Nephron (organoid): Measurements from ENCODE around the gene ADORA1.

ENCODE experiments used
- H3K27ac Mint-ChIP-seq, 3 experiments: 2 replicates each; pipeline ENCODE4 v1.8.0; 2020; ENCODE audit warnings: mixed read lengths in 3 of 3, mild to moderate bottlenecking in 2 of 3, moderate library complexity in 1 of 3
- H3K27me3 Mint-ChIP-seq: 2 replicates; pipeline ENCODE4 v1.8.0; 2021; ENCODE audit warnings: low read depth, mild to moderate bottlenecking, moderate library complexity, mixed read lengths
- H3K36me3 Mint-ChIP-seq: 2 replicates; pipeline ENCODE4 v1.8.0; 2020; ENCODE audit warnings: low read depth, mixed read lengths
- H3K4me1 Mint-ChIP-seq: 2 replicates; pipeline ENCODE4 v1.8.0; 2020; ENCODE audit warnings: mixed read lengths
- H3K4me3 Mint-ChIP-seq, 3 experiments: 2 replicates each; pipeline ENCODE4 v1.8.0; 2020; ENCODE audit warnings: mild to moderate bottlenecking in 3 of 3, mixed read lengths in 3 of 3, moderate library complexity in 2 of 3
- H3K9me3 Mint-ChIP-seq: 2 replicates; pipeline ENCODE4 v1.8.0; 2020; ENCODE audit warnings: mixed read lengths
- TF ChIP-seq, protein P1 (sequence below), 3 experiments: fragments of 200-600 bp; sonication (generic); IDR thresholded peaks; one replicate each; pipeline ENCODE4 v1.5.0; 2021; ENCODE audit warnings: antibody characterized with exemption in 3 of 3; ENCODE audit not compliant: unreplicated experiment in 3 of 3

Gene ADORA1

GRCh38 chr1:203178083-203178482 lies 50.6 kb downstream of the ADORA1 start:
- Mint-ChIP-seq H3K36me3 (no peaks in the 10 kb centered on the region), H3K4me3 (peak overlapping the region in 2 of 3 experiments; percentile 28 to 72), H3K27ac (peak overlapping the region; percentile 27 to 69 (median 48)), H3K4me1 (peaks cover 52% of the 10 kb centered on the region), H3K27me3 (peaks cover 18% of the 10 kb centered on the region), H3K9me3 (no peaks in the 10 kb centered on the region)
- TF ChIP-seq, protein P1, sequence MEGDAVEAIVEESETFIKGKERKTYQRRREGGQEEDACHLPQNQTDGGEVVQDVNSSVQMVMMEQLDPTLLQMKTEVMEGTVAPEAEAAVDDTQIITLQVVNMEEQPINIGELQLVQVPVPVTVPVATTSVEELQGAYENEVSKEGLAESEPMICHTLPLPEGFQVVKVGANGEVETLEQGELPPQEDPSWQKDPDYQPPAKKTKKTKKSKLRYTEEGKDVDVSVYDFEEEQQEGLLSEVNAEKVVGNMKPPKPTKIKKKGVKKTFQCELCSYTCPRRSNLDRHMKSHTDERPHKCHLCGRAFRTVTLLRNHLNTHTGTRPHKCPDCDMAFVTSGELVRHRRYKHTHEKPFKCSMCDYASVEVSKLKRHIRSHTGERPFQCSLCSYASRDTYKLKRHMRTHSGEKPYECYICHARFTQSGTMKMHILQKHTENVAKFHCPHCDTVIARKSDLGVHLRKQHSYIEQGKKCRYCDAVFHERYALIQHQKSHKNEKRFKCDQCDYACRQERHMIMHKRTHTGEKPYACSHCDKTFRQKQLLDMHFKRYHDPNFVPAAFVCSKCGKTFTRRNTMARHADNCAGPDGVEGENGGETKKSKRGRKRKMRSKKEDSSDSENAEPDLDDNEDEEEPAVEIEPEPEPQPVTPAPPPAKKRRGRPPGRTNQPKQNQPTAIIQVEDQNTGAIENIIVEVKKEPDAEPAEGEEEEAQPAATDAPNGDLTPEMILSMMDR (IDR thresholded peaks at IDR 0.05; ENCODE audit: unreplicated experiment in 3 of 3) = no peak

DNA sequence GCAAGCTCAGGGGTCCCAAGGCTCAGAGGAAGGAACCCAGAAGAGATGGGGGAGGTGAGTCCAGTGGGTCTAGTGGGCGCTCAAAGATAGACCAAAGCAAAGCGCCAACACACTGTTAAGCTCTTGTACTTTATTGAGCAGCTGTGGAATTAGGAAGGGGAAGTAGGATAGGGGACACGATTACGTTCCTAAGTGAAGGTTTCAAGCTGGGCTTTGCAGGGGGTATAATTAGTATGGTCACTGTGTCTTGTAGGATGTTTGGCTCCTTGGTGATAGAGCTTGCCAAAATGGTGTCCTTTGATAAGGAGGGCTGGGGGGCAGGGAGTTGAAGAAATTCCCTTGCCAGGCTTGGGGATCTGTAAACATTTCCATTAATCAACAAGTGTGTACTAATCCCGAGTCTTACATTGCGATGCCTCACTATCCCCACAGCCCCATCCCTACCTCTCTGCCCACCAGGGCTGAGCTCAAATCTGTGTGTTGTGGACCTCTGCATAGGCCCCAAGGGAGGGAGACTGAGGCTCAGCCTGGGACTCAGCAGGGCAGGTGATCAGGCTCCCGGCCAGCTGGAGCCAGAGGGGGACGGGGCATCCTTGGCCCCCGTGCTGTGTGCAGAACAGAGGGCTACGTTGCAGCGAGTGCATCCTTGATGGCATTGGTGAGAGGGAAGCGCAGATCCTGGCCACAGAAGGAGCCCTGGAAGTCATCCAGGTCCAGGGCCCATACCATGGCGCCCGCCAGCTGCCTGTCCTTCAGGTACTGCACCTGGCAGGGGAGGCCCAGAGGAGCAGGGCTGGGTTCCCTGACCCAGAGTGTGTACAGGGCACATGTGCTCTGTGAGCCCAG lies 51.5 kb downstream of the ADORA1 start:
- Mint-ChIP-seq H3K27me3 (peaks cover 11% of the 10 kb centered on the region), H3K4me3 (peak overlapping the region in 2 of 3 experiments; percentile 4 to 53)
- TF ChIP-seq, protein P1 (IDR thresholded peaks at IDR 0.05; ENCODE audit: unreplicated experiment in 3 of 3) = no peak

DNA sequence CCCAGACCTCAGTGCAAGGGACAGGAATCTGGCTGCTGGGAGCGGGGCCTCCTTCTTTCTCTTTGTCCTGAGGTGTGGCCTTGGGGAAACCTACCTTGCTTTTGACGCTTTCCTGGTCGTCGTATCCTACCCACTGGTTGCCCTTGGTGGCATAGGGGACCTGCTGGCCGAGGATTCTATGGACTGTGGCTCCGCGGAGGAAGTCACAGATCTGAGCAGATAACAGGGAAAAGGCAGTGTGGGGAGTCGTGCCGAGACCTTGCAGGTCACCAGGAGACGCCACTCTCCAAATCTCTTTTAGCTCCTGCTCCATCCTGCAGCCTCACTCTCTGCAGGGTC lies 52.1 kb downstream of the ADORA1 start:
- no peaks in the 10 kb centered on the region for H3K9me3 Mint-ChIP-seq
- peaks cover 44% of the 10 kb centered on the region for H3K4me1 Mint-ChIP-seq

More for the DNA sequence above, 51.5 kb downstream of the ADORA1 start:
- Mint-ChIP-seq H3K4me1 (peaks cover 46% of the 10 kb centered on the region), H3K36me3 (no peaks in the 10 kb centered on the region), H3K9me3 (no peaks in the 10 kb centered on the region), H3K27ac (peak overlapping the region in 2 of 3 experiments; percentile 27 to 48)

GRCh38 chr1:203180611-203181330 lies 53.2 kb downstream of the ADORA1 start:
- Mint-ChIP-seq H3K4me1 (peaks cover 46% of the 10 kb centered on the region), H3K9me3 (no peaks in the 10 kb centered on the region), H3K36me3 (no peaks in the 10 kb centered on the region), H3K4me3 (no peak overlapping the region), H3K27me3 (peaks cover 7% of the 10 kb centered on the region), H3K27ac (no peak overlapping the region)
- TF ChIP-seq, protein P1 (IDR thresholded peaks at IDR 0.05; ENCODE audit: unreplicated experiment in 3 of 3) = no peak

More for the DNA sequence above, 52.1 kb downstream of the ADORA1 start:
- peak overlapping the region in 1 of 3 experiments; percentile 36 for H3K4me3 Mint-ChIP-seq
- peaks cover 11% of the 10 kb centered on the region for H3K27me3 Mint-ChIP-seq
- no peaks in the 10 kb centered on the region for H3K36me3 Mint-ChIP-seq
- TF ChIP-seq, protein P1 (IDR thresholded peaks at IDR 0.05; ENCODE audit: unreplicated experiment in 3 of 3) = no peak
- H3K27ac Mint-ChIP-seq = no peak overlapping the region

GRCh38 chr1:203181586-203182386 lies 54.3 kb downstream of the ADORA1 start:
- H3K27me3 Mint-ChIP-seq = peaks cover 7% of the 10 kb centered on the region
- no peaks in the 10 kb centered on the region for H3K36me3 Mint-ChIP-seq
- H3K4me3 Mint-ChIP-seq = no peak overlapping the region
- no peaks in the 10 kb centered on the region for H3K9me3 Mint-ChIP-seq
- H3K27ac Mint-ChIP-seq = peak overlapping the region in 2 of 3 experiments; percentile 64 to 83
- TF ChIP-seq, protein P1 (IDR thresholded peaks at IDR 0.05; ENCODE audit: unreplicated experiment in 3 of 3) = no peak
- peaks cover 44% of the 10 kb centered on the region for H3K4me1 Mint-ChIP-seq
